ENCODE data around the gene MAGI3.

DNA sequence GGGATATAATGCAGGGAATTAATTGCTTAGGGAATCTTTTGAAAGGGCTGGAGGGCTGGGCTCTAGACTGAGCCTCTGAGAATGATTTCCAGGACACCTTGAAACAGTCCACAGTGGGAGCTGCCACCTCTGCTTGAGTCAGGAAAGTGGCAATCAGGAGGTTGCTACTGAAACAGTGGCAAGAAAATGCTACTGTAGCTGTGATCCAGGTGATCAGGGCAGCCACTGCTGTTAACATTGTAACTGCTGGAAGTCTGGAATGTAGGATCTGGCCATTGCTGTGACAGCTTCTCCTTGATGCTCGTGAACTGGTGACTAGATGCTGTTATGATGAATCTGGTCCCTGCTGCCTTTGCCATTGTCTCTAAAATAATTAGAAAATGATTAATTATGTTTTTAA is 12.8 kb downstream of the MAGI3 start:
- TF ChIP-seq GATA1 (IDR thresholded peaks at IDR 0.05; ENCODE audit: low read depth, low read length) (no peak), POLR2A (IDR thresholded peaks at IDR 0.05; ENCODE audit: low read length) (no peak)

All from erythroblast (primary cell).